ENCODE results near the gene RGMB.

The RGMB gene

DNA sequence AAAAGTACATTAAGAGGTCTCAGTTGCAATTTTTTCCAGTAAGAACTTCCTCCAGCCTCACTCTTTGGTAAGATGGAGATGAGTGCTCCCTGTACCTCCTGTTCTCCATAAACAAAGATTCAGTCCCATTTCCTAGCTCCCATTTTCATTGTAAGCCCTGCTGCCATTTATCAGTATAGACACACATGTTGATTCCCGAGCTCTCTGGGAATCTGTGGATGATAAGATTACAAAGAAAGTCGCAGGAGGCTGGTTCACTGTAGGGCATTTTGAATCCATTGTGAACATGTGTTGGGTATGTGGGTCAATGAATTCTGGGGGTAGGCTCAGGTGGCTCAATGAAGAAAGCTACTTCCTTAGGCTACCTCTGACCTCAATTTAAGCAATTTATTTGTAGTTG lies 36.7 kb downstream of the RGMB start:
- H3K4me3 ChIP-seq: no peak overlapping the region
- no peak overlapping the region for H3K9ac ChIP-seq (ENCODE audit: insufficient read length)
- no peak overlapping the region for H3K27ac ChIP-seq
- H3K9me3 ChIP-seq (ENCODE audit: low read depth, low read length): no peaks in the 10 kb centered on the region
- no peaks in the 10 kb centered on the region for H3K36me3 ChIP-seq (ENCODE audit: insufficient read depth, low read length)
- no peak for DNase-seq (ENCODE audit: low read depth, low spot score)
- TF ChIP-seq FOXP2 (optimal IDR thresholded peaks at IDR 0.05; ENCODE audit: control extremely low read depth, extremely low read length, insufficient read depth): no peak
- no peak for TF ChIP-seq EZH2 (IDR thresholded peaks at IDR 0.05)
- no peak for TF ChIP-seq POLR2AphosphoS5 (IDR thresholded peaks at IDR 0.05; ENCODE audit: borderline replicate concordance, low read depth, low read length)

DNA sequence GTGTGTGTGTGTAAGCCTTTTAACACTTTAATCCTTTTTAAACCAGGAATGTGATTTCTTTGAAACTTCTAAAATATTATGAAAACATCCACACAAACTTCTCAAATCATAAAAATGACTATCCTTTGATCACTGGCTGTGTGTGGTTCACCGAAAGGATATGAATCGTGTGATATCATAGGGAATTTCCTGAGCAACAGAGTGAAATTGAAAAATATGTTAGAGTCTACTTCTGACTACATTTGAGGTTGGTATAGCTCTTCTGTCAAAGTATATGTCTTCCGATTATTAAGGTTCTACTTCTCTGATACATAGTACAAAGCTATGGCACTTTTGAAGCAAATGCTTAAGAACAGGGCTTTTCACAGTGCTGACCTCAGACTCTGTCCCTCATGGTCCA lies 40.3 kb downstream of the RGMB start:
- Histone ChIP-seq H3K36me3 (ENCODE audit: insufficient read depth, low read length) (no peaks in the 10 kb centered on the region), H3K27ac (no peak overlapping the region), H3K9ac (ENCODE audit: insufficient read length) (no peak overlapping the region), H3K9me3 (ENCODE audit: low read depth, low read length) (no peaks in the 10 kb centered on the region), H3K4me3 (no peak overlapping the region)
- TF ChIP-seq POLR2AphosphoS5 (IDR thresholded peaks at IDR 0.05; ENCODE audit: borderline replicate concordance, low read depth, low read length) (no peak), FOXP2 (optimal IDR thresholded peaks at IDR 0.05; ENCODE audit: control extremely low read depth, extremely low read length, insufficient read depth) (no peak), EZH2 (IDR thresholded peaks at IDR 0.05) (no peak)
- no peak for DNase-seq (ENCODE audit: low read depth, low spot score)

DNA sequence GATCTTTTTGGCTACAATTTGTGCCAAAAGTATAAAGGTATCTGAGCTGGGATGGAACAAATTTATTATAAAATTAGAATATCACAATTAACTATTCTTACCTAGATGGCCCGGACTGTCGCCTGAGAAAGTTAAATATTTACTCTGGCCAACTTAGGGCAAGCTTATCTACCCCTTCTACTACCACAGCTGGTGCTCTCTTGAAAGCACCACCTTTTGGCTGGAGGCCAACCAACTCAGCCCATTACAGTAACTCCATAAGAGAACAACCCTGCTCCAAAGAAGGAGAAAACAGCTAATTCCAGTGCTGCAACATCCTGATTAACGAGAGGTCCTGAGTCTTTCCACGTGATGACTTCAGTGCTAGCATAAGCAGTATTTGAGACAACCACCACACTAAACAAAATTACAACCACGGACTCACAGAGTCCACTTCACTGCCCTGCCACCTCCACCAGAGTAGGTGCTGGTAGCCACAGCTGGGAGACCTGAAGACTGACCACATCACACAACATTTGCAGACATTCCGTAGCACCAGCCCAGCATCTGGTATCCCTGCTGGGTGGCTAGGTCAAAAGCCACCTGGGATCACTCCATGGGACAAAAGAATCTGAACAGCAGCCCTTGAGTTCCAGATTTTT lies 43.2 kb downstream of the RGMB start:
- TF ChIP-seq POLR2AphosphoS5 (IDR thresholded peaks at IDR 0.05; ENCODE audit: borderline replicate concordance, low read depth, low read length) (no peak), EZH2 (IDR thresholded peaks at IDR 0.05) (no peak), FOXP2 (optimal IDR thresholded peaks at IDR 0.05; ENCODE audit: control extremely low read depth, extremely low read length, insufficient read depth) (no peak)
- no peak overlapping the region for H3K9ac ChIP-seq (ENCODE audit: insufficient read length)
- no peaks in the 10 kb centered on the region for H3K9me3 ChIP-seq (ENCODE audit: low read depth, low read length)
- no peak for DNase-seq (ENCODE audit: low read depth, low spot score)
- no peak overlapping the region for H3K4me3 ChIP-seq
- no peak overlapping the region for H3K27ac ChIP-seq
- no peaks in the 10 kb centered on the region for H3K36me3 ChIP-seq (ENCODE audit: insufficient read depth, low read length)

DNA sequence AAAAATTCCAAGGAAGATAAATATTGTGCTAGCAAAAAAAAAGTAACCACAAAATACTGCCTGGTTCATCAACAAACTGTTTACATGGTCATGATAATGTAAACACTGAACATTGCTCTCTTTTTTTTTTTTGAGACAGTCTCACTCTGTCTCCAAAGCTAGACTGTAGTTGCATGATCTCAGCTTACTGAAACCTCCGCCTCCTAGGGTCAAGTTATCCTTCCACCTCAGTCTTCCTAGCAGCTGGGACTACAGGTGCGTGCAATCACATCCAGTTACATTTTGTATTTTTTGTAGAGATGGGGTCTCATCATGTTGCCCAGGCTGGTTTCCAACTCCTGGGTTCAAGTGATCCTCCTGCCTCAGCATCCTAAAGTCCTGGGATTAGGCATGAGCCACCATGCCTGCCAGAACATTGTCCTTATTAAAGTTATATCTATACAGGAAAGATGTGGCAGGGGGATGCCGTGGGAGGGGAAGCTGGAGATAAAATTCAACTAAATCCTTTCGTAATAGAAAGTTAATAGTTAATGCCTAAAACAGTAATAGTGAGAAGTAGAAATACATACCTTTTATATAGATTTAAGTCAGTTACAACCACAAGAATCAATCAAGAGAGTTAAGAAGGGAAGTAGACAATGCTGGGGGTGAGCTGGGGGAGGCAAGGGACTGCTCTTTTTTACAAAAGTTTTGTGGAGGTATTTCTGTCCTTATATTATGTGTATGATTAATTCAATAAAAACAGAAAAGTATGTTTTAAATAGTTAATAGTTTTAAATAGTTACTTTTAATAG lies 52.3 kb downstream of the RGMB start:
- H3K27ac ChIP-seq: no peak overlapping the region
- no peaks in the 10 kb centered on the region for H3K9me3 ChIP-seq (ENCODE audit: low read depth, low read length)
- no peak overlapping the region for H3K9ac ChIP-seq (ENCODE audit: insufficient read length)
- DNase-seq (ENCODE audit: low read depth, low spot score): no peak
- TF ChIP-seq EZH2 (IDR thresholded peaks at IDR 0.05) (no peak), POLR2AphosphoS5 (IDR thresholded peaks at IDR 0.05; ENCODE audit: borderline replicate concordance, low read depth, low read length) (no peak), FOXP2 (optimal IDR thresholded peaks at IDR 0.05; ENCODE audit: control extremely low read depth, extremely low read length, insufficient read depth) (no peak)
- no peaks in the 10 kb centered on the region for H3K36me3 ChIP-seq (ENCODE audit: insufficient read depth, low read length)
- H3K4me3 ChIP-seq: no peak overlapping the region

DNA sequence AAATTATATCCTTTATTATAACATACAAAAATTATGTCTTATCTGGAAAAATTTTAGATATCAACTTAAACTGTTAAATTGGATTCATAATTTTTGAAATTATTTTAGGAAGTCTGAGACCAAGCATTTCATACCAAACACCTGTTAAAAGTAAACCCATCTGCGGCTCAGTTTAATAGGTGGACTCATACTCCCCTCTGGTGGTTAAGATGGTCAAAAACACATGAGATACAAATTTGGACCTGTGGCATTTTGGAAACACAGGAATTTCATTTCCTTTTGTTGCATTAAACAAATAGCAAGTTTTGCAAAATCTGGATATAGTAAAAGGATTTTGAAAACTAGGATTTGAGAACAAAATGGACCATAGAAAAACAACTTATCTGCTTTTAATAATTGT lies 53.7 kb downstream of the RGMB start:
- H3K27ac ChIP-seq: no peak overlapping the region
- no peaks in the 10 kb centered on the region for H3K9me3 ChIP-seq (ENCODE audit: low read depth, low read length)
- no peaks in the 10 kb centered on the region for H3K36me3 ChIP-seq (ENCODE audit: insufficient read depth, low read length)
- no peak for TF ChIP-seq EZH2 (IDR thresholded peaks at IDR 0.05)
- no peak for TF ChIP-seq FOXP2 (optimal IDR thresholded peaks at IDR 0.05; ENCODE audit: control extremely low read depth, extremely low read length, insufficient read depth)
- TF ChIP-seq POLR2AphosphoS5 (IDR thresholded peaks at IDR 0.05; ENCODE audit: borderline replicate concordance, low read depth, low read length): no peak
- H3K9ac ChIP-seq (ENCODE audit: insufficient read length): no peak overlapping the region
- no peak for DNase-seq (ENCODE audit: low read depth, low spot score)
- no peak overlapping the region for H3K4me3 ChIP-seq

DNA sequence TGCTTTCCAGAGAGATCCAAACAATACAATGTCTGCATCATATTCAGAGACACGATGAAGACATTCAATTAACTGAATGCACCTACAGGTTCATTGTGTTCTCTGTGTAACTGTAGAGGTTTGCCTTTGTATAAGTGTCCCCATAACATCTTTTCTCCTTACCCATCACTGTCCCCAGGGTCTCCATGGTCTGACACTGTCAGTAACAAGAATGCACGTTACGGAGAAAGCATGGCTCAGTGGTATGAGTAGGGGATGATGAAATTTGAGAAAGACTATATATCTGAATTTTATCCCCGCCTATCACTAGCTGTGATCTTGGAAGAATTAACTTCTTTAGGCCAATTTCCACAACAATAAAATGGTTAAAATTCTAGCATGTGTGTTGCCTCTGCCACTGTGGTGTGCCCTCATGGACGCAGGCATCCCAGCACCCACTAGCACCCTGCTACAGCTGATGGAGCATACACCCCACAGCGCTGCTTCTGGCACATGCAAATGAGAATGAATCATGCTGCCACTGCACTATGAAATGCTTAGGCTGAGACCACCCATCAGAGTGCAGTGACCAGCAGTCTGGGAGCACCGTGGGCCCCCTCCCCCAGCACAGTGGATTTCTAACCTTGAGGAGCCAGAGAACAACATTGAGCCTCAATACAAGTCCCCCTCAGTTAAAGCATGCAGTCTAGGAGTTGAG lies 54.3 kb downstream of the RGMB start:
- DNase-seq (ENCODE audit: low read depth, low spot score): no peak
- no peak overlapping the region for H3K9ac ChIP-seq (ENCODE audit: insufficient read length)
- H3K4me3 ChIP-seq: no peak overlapping the region
- no peaks in the 10 kb centered on the region for H3K9me3 ChIP-seq (ENCODE audit: low read depth, low read length)
- H3K27ac ChIP-seq: no peak overlapping the region
- no peaks in the 10 kb centered on the region for H3K36me3 ChIP-seq (ENCODE audit: insufficient read depth, low read length)
- no peak for TF ChIP-seq POLR2AphosphoS5 (IDR thresholded peaks at IDR 0.05; ENCODE audit: borderline replicate concordance, low read depth, low read length)

DNA sequence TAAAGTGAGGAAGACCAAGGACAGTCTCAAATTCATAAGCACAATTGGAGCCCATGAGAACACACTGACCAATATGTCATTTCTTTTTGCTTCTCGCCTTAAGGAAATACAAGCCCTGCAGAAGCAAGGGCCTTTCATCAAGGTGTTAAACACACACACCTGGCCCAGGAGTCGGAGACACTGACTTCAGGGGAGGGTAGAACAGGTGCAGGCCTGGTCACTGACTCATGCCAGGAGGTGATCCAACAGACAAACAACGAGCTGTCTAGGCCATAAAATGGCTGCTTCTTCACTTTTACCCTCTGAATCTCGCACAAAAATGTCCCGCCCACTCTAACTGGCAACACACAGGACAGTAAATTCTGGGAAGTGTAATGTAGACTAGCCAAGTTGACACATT lies 62.7 kb downstream of the RGMB start:
- Histone ChIP-seq H3K4me3 (no peak overlapping the region), H3K9ac (ENCODE audit: insufficient read length) (no peak overlapping the region), H3K27ac (no peak overlapping the region), H3K36me3 (ENCODE audit: insufficient read depth, low read length) (no peaks in the 10 kb centered on the region), H3K9me3 (ENCODE audit: low read depth, low read length) (no peaks in the 10 kb centered on the region)
- DNase-seq (ENCODE audit: low read depth, low spot score): no peak
- TF ChIP-seq POLR2AphosphoS5 (IDR thresholded peaks at IDR 0.05; ENCODE audit: borderline replicate concordance, low read depth, low read length) (no peak), EZH2 (IDR thresholded peaks at IDR 0.05) (no peak), FOXP2 (optimal IDR thresholded peaks at IDR 0.05; ENCODE audit: control extremely low read depth, extremely low read length, insufficient read depth) (no peak)
